Measurements from ENCODE around the gene EDIL3.

DNA sequence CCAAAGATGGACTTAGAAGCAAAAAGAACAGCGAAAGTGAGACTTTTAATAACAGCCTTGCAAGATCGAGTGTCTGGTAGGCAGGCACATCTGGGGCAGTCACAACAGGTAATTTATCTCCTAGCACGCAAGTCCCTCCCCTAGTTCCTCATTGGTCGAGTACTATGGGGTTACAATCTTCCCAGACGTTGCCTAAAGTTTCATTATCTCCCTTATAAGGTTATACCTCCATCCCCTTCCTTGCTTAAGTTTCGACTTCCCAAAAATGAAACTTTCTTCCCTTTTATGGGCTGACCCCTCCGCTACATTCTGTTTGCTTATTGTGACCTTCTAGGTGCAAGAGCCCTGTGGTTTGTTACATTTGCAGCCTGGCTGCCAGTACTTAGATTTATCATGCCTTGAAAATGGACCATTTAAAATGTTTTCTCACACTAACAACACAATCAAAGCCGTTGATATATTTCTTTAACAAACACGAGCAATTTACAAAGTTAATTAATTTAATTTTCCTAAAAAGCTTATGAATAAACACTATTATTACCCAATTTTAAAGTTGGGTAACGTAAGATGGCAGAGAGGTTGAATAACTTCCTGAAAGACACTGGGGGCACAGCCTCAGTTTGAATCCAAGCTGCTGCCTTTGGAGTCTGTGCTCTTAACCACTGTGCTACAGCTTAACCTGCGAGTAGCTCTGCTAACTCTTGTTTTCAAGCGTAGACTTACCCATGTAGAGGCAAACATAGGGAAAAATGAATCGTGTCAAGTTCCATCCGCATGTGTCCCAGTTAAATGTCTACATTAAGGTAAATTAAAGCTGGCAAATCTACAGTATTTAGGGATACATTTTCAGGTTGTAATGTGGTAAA, 91.7 kb downstream of the EDIL3 start:
- TF ChIP-seq POLR2A (IDR thresholded peaks at IDR 0.05): no peak
- TF ChIP-seq, protein P1, sequence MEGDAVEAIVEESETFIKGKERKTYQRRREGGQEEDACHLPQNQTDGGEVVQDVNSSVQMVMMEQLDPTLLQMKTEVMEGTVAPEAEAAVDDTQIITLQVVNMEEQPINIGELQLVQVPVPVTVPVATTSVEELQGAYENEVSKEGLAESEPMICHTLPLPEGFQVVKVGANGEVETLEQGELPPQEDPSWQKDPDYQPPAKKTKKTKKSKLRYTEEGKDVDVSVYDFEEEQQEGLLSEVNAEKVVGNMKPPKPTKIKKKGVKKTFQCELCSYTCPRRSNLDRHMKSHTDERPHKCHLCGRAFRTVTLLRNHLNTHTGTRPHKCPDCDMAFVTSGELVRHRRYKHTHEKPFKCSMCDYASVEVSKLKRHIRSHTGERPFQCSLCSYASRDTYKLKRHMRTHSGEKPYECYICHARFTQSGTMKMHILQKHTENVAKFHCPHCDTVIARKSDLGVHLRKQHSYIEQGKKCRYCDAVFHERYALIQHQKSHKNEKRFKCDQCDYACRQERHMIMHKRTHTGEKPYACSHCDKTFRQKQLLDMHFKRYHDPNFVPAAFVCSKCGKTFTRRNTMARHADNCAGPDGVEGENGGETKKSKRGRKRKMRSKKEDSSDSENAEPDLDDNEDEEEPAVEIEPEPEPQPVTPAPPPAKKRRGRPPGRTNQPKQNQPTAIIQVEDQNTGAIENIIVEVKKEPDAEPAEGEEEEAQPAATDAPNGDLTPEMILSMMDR (IDR thresholded peaks at IDR 0.05): no peak
